ENCODE data around the gene ALDOC.
A peak's percentile ranks its signal among the peaks of the same experiment; 100 is the strongest.
"Not testable (repeated sequence)": the region's sequence is repeated elsewhere in the genome, so short reads cannot be mapped to it uniquely, and the experiment has no call there.

ALDOC gene

DNA sequence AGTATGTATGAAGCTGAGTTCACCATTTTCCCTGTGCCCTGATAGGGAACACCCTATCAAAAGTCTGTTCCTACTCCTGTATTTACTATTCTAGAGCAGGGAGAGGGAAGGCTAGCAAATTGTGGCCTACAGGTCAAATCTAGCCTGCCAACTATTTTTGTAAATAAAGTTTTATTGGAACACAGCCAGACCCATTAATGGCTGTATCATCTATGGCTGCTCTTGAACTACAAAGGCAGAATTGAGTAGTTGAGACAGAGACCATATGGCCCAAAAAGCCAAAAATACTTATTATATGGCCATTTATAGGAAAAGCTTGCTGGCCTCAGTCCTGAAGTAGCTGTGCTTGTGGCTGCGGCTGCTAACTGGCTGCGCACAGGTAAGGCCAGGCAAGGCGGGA, 4.3 kb upstream of the ALDOC start:
- DNase-seq = no peak

DNA sequence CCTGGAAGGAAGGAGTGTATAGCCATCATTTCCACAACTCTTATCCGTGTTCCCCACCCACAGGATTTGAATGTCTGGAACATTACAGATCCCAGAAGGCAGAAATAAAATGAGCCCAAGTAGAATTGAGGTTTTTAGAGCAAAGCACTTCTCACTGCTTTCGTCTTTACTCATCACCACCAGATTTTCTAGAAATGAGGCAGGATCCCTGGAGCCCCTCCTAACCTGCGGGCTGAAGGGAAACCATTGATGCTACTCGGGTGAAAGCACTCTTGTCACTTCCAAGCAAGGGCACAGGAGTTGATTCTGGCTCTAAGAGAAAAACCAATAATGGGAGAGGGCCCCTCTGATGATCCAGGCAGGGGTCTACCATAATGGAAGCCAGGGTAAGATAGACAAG, 2.8 kb upstream of the ALDOC start:
- DNase-seq = no peak

DNA sequence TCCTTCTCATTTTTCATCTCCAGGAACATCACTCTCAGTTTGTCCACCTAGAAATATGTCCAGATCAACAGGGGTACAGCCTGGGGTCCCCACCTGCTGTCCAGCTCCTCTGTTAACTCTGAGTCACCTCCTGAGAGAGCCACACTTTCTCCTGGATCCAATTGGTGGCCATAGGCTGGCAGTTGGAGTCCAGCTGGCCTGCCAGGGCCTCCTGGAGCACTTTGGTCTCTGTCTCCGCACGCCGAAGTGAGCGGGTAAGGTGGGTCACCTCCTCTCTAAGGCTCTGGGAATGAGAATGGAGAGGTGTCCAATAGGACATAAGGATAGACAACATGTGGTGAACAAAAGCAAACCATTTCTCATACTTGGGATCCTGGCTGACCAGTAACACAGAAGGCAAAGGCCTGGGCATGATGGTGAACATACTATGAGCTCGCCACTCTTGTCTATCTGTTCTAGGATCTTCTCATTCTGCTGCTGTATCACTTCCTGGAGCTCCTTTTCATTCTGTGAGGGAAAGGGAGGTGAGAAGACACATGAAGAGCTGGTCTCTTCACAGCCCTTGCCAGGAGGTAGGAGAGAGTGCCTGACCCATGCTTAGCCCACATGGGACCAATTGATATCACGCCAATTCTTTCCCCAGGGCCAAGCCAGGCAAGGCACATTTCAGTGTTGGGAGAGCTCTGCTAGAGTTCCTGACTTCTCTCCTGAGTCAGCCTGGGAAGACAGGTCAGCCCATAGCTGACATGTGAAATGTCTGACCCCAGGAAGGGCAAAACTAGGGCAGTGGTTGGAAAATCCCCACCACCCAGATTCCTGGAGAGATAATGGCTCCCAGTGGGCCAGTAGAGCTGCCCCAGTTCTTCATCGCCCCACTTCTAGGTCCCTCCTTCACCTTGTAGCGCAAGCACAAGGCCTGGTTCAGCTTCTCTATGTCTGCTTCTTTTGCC, 1.8 kb upstream of the ALDOC start:
- DNase-seq = no peak

DNA sequence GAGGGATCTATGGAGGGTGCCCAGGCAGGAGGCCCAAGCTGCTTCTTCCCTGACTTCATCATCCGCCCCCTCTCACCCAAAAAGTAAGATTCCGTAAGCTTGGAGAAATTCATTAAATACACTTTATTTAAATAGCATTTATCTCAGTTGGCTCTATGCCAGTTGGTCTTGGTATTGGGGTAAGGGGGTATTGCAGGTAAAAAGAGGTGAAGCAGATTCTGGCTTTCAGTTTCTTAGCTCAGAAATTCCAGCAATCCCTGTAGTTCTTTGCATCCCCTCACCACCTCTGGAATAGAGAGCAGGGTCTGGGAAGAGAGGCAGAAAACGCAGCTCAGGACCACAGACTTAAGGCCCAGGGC, 750 bp upstream of the ALDOC start:
- no peak for DNase-seq

DNA sequence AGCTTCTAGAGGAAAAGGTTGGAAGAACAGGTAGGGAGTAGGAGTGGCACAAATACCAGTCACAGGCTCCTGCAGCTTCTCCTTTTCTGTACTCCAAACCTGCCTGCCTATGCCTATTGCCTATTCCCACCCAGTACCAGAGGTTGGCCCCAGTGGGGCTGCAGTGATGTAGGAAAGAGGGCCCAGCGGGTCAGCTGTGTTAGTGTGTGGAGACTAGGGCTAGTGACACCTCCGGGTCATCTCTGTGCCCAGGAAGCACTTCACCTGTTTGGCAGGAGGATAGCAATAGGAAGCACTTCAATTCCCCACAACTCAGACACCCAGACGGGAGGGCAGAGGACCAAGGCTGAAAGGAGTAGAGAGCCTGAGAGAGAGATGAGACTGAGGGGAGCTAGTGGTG, 679 bp downstream of the ALDOC start:
- not testable (repeated sequence) for DNase-seq

DNA sequence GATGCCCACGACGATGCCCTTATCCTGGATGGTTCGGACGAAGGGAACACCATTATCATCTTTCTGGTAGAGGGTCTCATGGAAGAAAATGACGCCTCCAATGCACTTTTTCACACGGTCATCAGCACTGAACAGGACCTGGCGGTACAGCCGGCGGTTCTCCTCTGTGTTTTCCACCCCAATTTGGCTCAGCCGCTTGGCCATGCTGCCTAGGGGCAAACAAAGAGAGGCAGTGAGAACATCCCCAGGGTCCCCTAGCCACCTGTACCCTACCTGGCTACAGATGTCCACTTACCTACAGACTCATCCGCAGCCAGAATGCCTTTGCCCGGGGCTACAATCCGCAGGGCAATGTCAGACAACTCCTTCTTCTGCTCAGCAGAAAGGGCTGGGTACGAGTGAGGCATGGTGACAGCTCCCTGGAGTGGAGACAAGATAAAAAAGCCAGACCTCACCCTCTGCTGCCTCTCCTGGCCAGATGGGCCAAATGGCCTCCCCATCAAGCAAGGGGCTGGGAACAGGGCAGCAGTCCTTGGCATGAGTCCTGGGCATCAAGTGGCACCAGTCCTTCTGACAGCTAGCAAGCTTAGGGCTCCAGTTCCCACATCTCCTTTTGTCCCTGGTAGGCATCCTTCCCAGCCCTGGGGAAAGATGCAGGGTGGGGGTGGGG, 1.4 kb downstream of the ALDOC start:
- no peak for DNase-seq

DNA sequence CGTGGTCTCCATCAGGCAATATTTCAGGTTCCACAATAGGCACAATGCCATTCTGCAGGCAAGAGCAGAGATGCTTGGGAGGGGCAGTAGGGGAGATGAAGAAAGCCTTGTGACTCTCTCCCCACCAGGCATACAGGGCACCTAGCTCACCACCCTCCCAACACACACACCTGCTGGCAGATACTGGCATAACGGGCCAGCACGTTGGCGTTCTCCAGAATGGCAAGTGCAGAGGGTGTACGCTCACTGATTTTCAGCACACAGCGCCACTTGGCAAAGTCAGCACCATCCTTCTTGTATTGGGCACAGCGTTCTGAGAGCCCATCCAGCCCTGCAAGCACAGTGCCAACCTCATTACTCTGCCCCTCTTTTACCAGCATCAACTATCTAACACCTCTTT, 2.2 kb downstream of the ALDOC start:
- DNase-seq = peak in 1 of 2 donors; percentile 26

DNA sequence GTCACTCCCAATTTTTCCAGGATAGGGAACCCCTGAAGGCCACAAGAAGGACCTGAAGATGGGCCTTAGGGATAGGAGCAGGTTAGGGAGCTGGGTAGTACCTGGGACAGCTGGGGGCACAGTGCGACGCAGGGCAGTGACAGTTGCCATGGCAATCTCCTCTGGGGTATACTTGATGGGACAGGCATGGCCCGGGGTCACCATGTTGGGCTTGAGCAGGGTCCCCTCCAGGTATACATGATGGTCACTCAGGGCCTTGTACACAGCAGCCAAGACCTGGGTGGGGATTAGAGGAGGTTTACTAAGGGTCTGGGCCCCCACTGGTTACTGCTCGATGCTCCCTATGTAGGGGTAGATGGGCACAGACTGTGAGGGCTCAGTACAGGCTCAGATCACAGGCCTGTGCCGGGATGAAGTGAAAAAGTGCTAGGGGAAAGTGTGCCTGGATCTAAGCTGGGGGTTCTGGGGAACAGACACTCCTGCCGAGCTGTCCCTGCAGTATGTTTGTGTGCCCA, 2.7 kb downstream of the ALDOC start:
- DNase-seq = no peak

DNA sequence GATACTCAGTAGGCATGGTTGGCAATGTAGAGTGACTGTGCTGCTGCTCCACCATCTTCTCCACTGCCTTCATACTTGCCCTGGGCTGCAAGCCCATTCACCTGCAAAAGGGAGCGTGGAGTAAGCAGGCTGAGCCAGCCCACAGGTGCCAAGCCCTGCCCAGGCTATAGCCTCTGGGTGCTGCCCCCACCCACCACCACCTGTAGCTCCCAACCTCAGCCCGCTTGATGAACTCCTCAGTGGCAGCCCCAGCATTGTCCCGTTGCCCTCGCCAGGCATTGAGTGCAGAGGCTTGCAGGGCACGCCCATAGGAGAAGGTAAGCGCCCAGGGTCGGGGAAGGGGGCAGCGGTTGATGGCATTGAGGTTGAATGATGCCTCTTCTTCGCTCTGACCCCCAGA, 3.2 kb downstream of the ALDOC start:
- DNase-seq = no peak

DNA sequence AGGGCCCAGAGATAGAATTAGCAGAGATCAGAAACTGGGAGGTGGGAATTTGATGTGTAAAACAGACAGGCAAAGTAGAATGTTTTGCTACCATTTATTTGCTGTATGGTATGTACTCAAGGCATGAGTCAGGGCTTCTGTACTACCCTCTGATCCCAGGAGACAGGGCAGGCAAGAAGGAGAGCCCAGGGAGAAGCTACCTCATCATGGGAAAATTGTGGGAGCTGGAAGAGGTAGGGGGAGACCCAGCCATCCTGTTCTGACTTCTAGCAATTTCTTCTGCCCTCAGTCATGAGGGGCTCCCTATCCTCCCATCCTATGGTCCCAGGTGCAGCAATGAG, 3.7 kb downstream of the ALDOC start:
- DNase-seq = no peak

DNA sequence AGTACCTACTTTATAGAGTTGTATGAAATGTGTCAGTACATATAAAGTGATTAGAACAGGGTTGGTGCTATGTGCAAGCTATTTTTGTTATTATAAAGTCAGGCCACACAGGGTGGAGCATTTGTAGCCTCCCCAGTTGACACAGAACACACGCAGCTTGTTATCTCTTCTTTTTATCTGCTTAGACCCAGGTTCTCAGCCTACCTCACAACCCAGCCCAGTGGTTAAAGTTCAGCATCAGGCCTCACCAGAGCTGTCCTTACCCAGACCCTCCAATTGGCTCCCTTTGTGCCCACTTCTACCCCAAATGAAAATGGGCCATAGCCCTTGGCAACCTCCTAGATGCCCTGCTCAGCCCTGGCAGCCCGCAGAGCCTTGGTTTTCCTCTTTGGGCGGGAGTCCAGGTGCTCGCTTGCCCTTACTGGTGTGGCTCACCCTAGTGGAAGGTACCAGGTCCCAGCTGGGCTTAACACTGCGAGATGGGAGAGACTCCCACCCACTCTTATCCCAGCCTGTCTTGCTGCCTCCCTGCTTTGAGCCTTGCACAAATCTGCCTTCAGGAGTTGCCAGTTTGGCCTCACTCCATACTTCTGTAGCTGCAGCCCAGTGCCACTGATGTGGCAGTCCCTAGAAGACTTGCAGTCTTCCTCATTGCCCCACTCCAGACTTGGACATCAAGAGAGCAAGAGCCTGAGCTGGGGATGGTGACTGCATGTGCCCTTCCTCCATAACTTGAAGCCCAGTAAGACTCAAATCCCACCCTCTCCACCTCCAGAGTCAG, 4.2 kb downstream of the ALDOC start:
- no peak for DNase-seq

DNA sequence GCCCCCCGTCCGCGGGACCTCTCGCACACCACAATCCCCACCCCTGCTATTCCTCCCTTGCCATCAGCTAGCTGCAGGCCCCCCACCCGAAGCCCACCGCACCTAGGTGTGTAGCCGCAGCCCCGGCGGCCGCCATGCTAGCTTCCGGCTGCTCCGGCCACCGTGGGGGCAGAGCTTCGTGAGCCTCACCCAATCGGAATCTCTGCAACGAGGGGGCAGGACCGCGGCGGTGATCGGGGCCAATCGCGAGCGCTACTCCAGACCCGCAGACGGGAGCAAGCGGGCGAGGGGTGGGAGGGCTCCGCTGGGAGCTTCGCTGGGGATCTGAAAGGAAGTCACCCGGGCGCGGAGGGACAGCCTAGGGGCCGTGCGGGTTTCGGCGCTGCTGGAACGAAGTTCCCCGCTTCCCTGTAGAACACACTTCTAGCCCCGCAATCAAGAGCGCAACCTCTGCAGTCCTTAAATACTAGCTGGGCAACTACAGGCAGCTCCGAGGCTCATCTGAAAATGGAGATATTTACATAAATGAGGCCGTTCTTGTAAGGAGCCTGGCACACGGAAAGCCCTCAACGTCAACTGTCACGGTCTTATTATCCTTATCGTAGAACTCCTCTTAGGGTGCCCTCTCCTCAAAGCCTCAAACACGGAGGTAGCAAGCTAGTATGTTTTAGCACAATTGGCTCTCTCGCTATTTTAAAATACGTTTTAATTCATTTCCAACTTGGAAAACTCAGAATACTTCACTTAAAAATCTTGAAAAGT, 5.2 kb downstream of the ALDOC start, which contains the start of gene PIGS:
Gene PIGS (minus strand): TSS at position 164 of the 762 bp plus-strand sequence. CDS start 28 bp downstream, at position 136.
- DNase-seq = peak; percentile 89 to 91

DNA sequence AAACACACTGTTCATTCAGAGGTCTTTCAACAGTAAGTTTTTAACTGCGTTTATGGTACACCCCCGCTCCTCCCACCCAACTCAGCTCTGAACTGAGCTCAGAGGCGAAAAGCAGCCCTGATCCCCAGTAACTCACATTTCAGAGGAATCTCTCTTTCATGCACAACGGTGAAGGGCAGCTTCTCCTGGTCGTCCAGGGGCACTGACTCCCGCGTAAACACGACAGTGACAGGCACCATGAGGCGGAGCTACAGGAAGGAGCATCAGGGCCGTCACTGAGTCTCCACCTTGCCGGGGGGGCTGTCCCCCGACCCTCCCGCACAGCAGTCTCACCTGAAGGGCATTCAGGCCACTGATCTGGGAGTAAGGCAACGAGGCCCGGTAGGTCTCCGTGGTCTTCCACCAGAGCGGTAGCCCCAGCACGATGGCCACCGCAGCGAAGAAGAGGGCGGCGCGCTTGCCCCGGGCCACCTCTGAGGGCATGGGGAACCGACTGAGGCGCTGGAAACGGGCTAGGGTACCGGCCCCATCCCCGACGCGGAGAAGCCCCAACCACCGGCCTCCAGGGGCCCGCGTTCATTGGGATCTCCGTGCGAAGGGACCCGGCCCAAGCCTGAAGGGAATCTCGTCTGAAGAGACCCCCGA, 5.9 kb downstream of the ALDOC start:
- peak; percentile 35 to 51 for DNase-seq

DNA sequence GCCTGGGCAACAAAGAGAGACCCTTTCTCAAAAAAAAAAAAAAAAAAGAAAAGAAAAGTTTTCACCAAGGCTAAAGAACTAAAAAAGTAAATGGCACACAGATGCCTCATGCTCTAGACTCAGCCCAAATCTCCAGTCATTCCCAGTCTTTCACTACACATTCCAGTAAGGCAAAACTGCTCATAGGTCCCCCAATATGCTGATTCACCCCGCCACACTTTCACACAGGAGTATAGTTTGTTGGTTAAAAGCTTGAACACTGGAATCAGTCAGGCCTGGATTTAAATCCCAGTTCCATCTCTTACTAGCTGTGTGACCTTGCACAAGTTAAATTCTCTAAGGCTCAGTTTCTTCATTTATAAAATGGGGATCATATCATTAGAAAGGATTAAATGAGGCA, 7.2 kb downstream of the ALDOC start:
- DNase-seq = no peak

DNA sequence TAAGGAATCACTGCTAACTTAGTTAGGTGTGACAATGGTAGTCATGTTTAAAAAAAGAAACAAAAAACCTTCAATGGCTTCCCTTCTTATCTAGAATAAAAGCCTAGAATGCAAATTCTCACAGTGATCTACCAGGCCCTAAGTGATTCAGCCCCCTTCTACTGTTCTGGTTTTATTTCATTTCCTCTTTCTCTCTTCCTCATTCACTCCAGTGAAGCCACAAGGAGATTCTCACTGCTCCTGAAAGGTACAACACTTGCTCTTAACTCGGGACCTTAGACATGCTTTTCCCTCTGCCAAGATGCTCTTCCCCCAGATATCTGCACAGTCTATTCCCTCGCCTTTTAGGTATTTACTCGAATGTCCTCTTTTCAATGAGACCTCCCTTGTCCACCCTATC, 9.1 kb downstream of the ALDOC start:
- DNase-seq = no peak

DNA sequence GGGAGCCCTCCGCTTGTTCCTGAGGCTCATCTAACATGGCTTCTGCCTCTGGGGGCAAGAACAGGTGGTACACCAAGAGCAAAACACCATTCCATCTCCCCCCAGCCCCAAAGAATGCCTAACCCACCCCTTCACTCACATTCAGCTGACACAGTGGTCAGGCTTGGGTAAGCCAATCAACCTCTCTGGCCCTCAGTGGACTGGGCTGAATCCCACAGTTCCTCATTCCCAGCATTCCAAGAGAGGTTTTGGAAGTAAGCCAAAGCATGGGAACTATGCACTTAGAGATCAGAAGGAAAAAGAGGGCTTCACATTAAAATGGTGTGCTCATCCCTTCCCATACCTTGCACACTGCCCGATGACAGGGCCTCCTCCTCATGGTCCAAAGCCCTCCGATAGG, 13.2 kb downstream of the ALDOC start:
- DNase-seq = no peak

DNA sequence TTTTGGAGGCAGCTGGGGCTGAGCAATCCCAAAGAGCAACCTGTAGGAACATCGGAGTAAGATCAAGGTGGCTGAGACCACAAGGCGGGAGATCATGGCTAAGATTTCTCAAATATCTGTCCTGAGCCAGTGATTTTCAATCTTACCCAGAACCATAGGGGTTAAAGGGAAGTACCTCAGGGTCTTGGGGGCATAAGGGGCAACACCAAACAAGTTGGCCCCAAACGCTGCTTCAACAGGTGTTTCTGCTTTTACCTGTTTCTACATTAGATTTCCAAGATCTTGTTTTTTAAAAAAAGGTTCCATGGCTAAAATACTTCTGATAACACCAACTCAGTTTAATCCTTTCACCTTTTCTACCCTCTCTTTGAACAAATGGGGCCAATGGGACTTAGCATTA, 21.7 kb downstream of the ALDOC start:
- DNase-seq = no peak

DNA sequence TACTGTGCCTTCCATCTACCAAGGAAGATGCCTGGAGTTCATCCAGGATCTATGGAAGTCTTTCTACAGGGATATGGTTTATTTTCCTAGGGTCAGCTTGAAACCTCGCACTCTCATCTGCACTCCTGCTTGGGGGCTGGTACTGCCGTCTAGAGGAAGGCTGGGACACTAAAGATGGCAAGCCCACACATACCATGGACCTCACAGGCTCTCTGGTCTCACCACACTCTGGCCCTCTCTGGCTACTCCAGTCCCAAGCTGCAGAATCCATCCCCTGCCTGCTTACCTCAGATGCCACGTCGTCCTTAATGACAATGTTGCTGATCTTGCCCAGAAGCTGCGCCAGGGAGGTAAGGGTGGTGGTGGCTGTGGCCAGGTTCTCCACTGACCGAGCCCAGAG, 22.1 kb downstream of the ALDOC start:
- no peak for DNase-seq

DNA sequence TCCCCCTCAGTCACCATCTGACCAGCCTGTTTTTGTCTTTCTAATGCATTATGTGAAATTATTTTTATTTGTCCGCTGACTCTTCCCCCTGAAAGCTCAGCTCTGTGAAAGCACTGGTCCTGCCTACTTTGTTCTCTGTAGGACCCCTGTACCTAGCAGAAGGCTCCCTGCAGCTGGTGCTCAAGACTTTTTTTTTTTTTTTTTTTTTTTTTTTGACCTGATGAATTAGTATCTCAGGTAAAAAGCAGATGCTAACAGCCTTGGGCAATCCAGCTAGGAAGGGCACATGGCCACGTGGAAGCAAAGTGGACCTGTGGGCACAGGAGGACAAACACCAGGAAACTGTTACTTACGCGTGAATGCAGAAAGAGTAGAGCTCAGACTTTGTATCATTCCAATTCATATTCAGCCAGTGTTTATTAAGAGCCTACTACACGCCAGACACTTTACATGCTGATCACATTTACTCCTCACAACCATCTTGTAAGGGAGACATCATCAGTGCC, 23.6 kb downstream of the ALDOC start:
- DNase-seq = no peak

DNA sequence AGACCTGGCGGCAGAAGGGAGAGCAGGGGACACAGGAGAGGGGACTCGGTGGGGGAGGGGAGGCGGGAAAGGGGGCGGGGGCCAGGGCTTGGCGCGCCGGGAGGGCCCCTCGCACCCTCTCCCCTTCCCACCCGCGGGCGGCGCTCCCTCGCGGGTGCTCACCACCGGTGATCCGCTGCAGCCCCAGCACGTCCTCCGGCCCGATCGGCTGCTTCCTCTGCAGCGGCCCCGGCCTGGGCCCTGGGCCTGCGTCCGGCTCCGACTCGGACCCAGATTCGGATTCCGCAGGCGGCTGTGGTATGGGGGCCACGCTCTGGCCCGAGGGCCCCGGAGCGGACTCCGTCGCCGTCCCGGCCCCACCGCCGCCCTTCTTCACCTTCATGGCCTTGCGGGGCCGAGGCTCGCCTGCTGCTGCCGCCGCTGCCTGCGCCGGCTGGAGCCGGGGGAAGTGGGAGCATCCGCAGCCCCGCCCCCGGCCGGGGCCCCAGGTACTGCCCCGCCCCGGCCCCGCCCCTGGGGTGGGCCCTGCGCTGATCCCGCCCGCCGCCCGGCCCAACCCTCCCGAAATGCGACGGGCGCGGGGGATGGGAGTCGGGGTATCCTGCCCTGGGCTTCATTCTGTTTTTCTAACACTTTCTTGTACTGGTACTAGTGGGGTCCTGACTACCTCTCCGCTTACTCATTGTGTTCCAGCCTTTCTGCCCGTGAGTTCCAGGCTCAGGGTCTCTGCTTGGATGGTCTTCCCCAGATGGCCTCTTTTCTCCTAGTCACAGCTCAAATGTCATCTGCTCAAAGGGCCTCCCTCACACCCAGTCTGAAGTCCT, 24.3 kb downstream of the ALDOC start, which contains the start of gene UNC119:
Gene UNC119 (minus strand): TSS at position 449 of the 824 bp plus-strand sequence. CDS start 67 bp downstream, at position 382.
- peak; percentile 70 to 79 for DNase-seq
